ENCODE results near the gene PTPRK. TPM values are rescaled to one million over a fixed set of nuclear protein-coding genes. Genes with fewer than 3 reads are reported as not detected.

The PTPRK gene
- total and polyA plus RNA-seq, 2 experiments from 2014 or later: 26.9 to 56.4 TPM

GRCh38 chr6:128541261-128541660 is 20.9 kb upstream of the PTPRK start (continued):
- no peak for TF ChIP-seq ZNF462 (CRISPR knock-in tag; IDR thresholded peaks at IDR 0.05)
- no peak for TF ChIP-seq ZNF114 (CRISPR knock-in tag; IDR thresholded peaks at IDR 0.05)
- no peak for TF ChIP-seq STAT1 (IDR thresholded peaks at IDR 0.05; ENCODE audit: unreplicated experiment)
- no peak for TF ChIP-seq JUNB (IDR thresholded peaks at IDR 0.05; ENCODE audit: unreplicated experiment)
- TF ChIP-seq ZNF331 (CRISPR knock-in tag; IDR thresholded peaks at IDR 0.05; ENCODE audit: low read depth): no peak
- no peak for TF ChIP-seq NANOG (IDR thresholded peaks at IDR 0.05; ENCODE audit: borderline replicate concordance)

GRCh38 chr6:128538763-128539162 is 18.4 kb upstream of the PTPRK start:
- Mint-ChIP-seq H3K27me3 (ENCODE audit: insufficient read depth, low read depth, poor library complexity) (no peaks in the 10 kb centered on the region), H3K4me3 (no peak overlapping the region), H3K36me3 (ENCODE audit: low read depth) (no peaks in the 10 kb centered on the region), H3K9me3 (no peaks in the 10 kb centered on the region), H3K4me1 (peaks cover 3% of the 10 kb centered on the region; the same call in 1 of the 3 replicates), H3K27ac (no peak overlapping the region)
- no peak for TF ChIP-seq REST (IDR thresholded peaks at IDR 0.05; ENCODE audit: unreplicated experiment)
- no peak for TF ChIP-seq ZNF331 (CRISPR knock-in tag; IDR thresholded peaks at IDR 0.05; ENCODE audit: low read depth)
- TF ChIP-seq POLR2AphosphoS5 (IDR thresholded peaks at IDR 0.05; ENCODE audit: low read depth): no peak
- no peak for TF ChIP-seq CTCF (conservative IDR thresholded peaks at IDR 0.05; ENCODE audit: low read depth in 2 of 2)
- no peak for TF ChIP-seq ETS1 (IDR thresholded peaks at IDR 0.05)
- no peak for TF ChIP-seq CREB1 (CRISPR knock-in tag; IDR thresholded peaks at IDR 0.05; ENCODE audit: low read depth)
- TF ChIP-seq EZH2phosphoT487 (IDR thresholded peaks at IDR 0.05; ENCODE audit: unreplicated experiment): no peak
- TF ChIP-seq STAT1 (IDR thresholded peaks at IDR 0.05; ENCODE audit: unreplicated experiment): no peak
- TF ChIP-seq EZH2 (IDR thresholded peaks at IDR 0.05; ENCODE audit: low read depth, unreplicated experiment): no peak
- no peak for TF ChIP-seq NANOG (IDR thresholded peaks at IDR 0.05; ENCODE audit: borderline replicate concordance)
- ATAC-seq (no peak), DNase-seq (ENCODE audit: low spot score) (no peak)
- Histone ChIP-seq H4K20me1 (replicated peaks; ENCODE audit: insufficient read depth) (no peaks in the 10 kb centered on the region), H3K27ac (ENCODE audit: low read depth) (no peak overlapping the region), H3K79me2 (replicated peaks; ENCODE audit: insufficient read depth) (no peaks in the 10 kb centered on the region), H2AFZ (no peak overlapping the region), H3K4me3 (no peak overlapping the region), H3K4me1 (ENCODE audit: insufficient read depth) (no peaks in the 10 kb centered on the region), H3K27me3 (ENCODE audit: insufficient read depth) (no peaks in the 10 kb centered on the region), H3K4me2 (no peak overlapping the region), H3K9me2 (ENCODE audit: insufficient read depth) (no peaks in the 10 kb centered on the region), H3F3A (replicated peaks; ENCODE audit: low read depth) (no peaks in the 10 kb centered on the region), H3K36me3 (ENCODE audit: insufficient read depth) (no peaks in the 10 kb centered on the region)
